Measurements from ENCODE around the gene ACMSD. TPM values are rescaled to one million over a fixed set of nuclear protein-coding genes. Genes with fewer than 3 reads are reported as not detected.

The ACMSD gene
- total and polyA plus RNA-seq, 2 of the 13 experiments (the other 11 are each of a cell fraction or from before 2014, with no cell fraction given): not detected

DNA sequence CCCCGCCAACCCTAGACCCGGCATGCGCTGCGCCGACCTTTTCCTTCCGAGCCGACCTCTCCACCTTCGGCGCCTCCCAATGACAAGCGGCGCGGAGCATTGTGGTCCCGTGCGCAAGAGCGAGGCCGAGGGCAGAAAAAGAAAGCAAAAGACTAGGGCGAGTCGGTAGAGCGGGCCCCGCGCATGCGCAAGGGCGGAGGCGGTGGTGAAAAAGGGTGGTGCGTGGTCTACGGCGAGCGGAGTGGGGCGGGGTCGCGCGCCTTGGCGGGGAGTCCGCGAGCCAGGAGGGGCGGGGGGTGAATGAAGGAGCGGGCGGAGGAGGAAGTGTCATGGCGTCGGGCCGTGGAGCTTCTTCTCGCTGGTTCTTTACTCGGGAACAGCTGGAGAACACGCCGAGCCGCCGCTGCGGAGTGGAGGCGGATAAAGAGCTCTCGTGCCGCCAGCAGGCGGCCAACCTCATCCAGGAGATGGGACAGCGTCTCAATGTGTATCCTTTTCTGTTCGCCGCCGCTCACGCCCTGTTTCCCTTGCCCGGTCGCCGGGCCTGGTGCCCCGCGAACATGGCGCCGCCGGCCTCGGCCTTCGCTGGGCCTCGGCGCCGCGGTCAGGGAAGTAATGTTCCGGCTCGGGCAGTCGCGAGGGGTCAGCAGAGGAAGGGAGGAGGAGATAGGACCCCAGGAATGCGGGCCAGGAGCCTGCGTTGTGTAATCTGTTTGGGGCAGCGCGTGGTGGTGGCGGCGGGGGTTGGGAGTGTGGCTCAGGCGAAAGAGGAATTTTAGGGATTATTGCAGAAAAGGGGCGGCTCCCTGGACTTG is 80.3 kb downstream of the ACMSD start, which contains the start of gene CCNT2 (continued):
- TF ChIP-seq KLF6 (CRISPR knock-in tag; IDR thresholded peaks at IDR 0.05) (no peak; the same call in 1 of the 2 replicates), PLRG1 (conservative IDR thresholded peaks at IDR 0.05) (no peak), SP1 (IDR thresholded peaks at IDR 0.05) (peak; percentile 69), SP1 (CRISPR knock-in tag; IDR thresholded peaks at IDR 0.05) (peak; percentile 99), FOXA3 (CRISPR knock-in tag; IDR thresholded peaks at IDR 0.05) (no peak; the same call in 1 of the 2 replicates), RBM22 (optimal IDR thresholded peaks at IDR 0.05; ENCODE audit: low read length) (peak; percentile 19), ZNF383 (CRISPR knock-in tag; IDR thresholded peaks at IDR 0.05; ENCODE audit: borderline replicate concordance) (peak; percentile 70; the same call in 1 of the 2 replicates), ZNF607 (CRISPR knock-in tag; IDR thresholded peaks at IDR 0.05; ENCODE audit: borderline replicate concordance) (peak; percentile 90), ZNF563 (CRISPR knock-in tag; IDR thresholded peaks at IDR 0.05) (peak; percentile 68; the same call in 1 of the 2 replicates), ZNF282 (IDR thresholded peaks at IDR 0.05; ENCODE audit: partially characterized antibody) (no peak), NR2F2 (IDR thresholded peaks at IDR 0.05; ENCODE audit: borderline replicate concordance, low read depth) (peak; percentile 53; the same call in 1 of the 2 replicates), ZNF879 (CRISPR knock-in tag; IDR thresholded peaks at IDR 0.05) (no peak), CEBPG (CRISPR knock-in tag; IDR thresholded peaks at IDR 0.05) (peak; percentile 65), NAIF1 (CRISPR knock-in tag; IDR thresholded peaks at IDR 0.05; ENCODE audit: borderline replicate concordance) (peak; percentile 88; the same call in 1 of the 2 replicates)
- TF ChIP-seq, protein P1, sequence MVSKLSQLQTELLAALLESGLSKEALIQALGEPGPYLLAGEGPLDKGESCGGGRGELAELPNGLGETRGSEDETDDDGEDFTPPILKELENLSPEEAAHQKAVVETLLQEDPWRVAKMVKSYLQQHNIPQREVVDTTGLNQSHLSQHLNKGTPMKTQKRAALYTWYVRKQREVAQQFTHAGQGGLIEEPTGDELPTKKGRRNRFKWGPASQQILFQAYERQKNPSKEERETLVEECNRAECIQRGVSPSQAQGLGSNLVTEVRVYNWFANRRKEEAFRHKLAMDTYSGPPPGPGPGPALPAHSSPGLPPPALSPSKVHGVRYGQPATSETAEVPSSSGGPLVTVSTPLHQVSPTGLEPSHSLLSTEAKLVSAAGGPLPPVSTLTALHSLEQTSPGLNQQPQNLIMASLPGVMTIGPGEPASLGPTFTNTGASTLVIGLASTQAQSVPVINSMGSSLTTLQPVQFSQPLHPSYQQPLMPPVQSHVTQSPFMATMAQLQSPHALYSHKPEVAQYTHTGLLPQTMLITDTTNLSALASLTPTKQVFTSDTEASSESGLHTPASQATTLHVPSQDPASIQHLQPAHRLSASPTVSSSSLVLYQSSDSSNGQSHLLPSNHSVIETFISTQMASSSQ (IDR thresholded peaks at IDR 0.05; ENCODE audit: low read depth): no peak
- TF ChIP-seq, protein P1 (CRISPR knock-in tag; IDR thresholded peaks at IDR 0.05; ENCODE audit: borderline replicate concordance): peak; percentile 27; the same call in 1 of the 2 replicates
- TF ChIP-seq, protein P2, sequence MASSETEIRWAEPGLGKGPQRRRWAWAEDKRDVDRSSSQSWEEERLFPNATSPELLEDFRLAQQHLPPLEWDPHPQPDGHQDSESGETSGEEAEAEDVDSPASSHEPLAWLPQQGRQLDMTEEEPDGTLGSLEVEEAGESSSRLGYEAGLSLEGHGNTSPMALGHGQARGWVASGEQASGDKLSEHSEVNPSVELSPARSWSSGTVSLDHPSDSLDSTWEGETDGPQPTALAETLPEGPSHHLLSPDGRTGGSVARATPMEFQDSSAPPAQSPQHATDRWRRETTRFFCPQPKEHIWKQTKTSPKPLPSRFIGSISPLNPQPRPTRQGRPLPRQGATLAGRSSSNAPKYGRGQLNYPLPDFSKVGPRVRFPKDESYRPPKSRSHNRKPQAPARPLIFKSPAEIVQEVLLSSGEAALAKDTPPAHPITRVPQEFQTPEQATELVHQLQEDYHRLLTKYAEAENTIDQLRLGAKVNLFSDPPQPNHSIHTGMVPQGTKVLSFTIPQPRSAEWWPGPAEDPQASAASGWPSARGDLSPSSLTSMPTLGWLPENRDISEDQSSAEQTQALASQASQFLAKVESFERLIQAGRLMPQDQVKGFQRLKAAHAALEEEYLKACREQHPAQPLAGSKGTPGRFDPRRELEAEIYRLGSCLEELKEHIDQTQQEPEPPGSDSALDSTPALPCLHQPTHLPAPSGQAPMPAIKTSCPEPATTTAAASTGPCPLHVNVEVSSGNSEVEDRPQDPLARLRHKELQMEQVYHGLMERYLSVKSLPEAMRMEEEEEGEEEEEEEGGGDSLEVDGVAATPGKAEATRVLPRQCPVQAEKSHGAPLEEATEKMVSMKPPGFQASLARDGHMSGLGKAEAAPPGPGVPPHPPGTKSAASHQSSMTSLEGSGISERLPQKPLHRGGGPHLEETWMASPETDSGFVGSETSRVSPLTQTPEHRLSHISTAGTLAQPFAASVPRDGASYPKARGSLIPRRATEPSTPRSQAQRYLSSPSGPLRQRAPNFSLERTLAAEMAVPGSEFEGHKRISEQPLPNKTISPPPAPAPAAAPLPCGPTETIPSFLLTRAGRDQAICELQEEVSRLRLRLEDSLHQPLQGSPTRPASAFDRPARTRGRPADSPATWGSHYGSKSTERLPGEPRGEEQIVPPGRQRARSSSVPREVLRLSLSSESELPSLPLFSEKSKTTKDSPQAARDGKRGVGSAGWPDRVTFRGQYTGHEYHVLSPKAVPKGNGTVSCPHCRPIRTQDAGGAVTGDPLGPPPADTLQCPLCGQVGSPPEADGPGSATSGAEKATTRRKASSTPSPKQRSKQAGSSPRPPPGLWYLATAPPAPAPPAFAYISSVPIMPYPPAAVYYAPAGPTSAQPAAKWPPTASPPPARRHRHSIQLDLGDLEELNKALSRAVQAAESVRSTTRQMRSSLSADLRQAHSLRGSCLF (CRISPR knock-in tag; IDR thresholded peaks at IDR 0.05; ENCODE audit: borderline replicate concordance): no peak
- TF ChIP-seq, protein P3, sequence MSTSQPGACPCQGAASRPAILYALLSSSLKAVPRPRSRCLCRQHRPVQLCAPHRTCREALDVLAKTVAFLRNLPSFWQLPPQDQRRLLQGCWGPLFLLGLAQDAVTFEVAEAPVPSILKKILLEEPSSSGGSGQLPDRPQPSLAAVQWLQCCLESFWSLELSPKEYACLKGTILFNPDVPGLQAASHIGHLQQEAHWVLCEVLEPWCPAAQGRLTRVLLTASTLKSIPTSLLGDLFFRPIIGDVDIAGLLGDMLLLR (CRISPR knock-in tag; IDR thresholded peaks at IDR 0.05): no peak
